Uterus (tissue), 4 donors: ENCODE results near the gene TMEM183A. TPM values are rescaled to one million over a fixed set of nuclear protein-coding genes. Genes with fewer than 3 reads are reported as not detected.
"Not testable (repeated sequence)": the region's sequence is repeated elsewhere in the genome, so short reads cannot be mapped to it uniquely, and the experiment has no call there.

Source experiments
- DNase-seq, 2 donors: peaks; one replicate each; pipeline ENCODE4 v3.0.0-alpha.2; 2019 to 2020
- H3K27ac ChIP-seq, 2 donors: fragments of 200-600 bp; sonication (generic); 1 replicate in 1 of 2; 2 replicates in 1 of 2; pipeline ENCODE4 v1.5.1; 2016 to 2018
- H3K27me3 ChIP-seq, 2 donors: fragments of 200-600 bp; sonication (generic); one replicate each; pipeline ENCODE4 v1.5.1; 2018 to 2019; ENCODE audit warnings: control low read depth in 1 of 2
- H3K36me3 ChIP-seq, 2 donors: fragments of 200-600 bp; sonication (generic); one replicate each; pipeline ENCODE4 v1.5.1; 2019; ENCODE audit warnings: control low read depth in 1 of 2
- H3K4me1 ChIP-seq, 2 donors: fragments of 200-600 bp; sonication (generic); one replicate each; pipeline ENCODE4 v1.5.1; 2018 to 2019; ENCODE audit warnings: control low read depth in 1 of 2
- H3K4me3 ChIP-seq, 2 donors: fragments of 200-600 bp; sonication (generic); 1 replicate in 1 of 2; 2 replicates in 1 of 2; pipeline ENCODE4 v1.5.1; 2018 to 2019; ENCODE audit warnings: mild to moderate bottlenecking in 1 of 2
- H3K9me3 ChIP-seq, 2 donors: fragments of 200-600 bp; sonication (generic); one replicate each; pipeline ENCODE4 v1.5.1; 2019; ENCODE audit warnings: control low read depth in 1 of 2
- CTCF ChIP-seq, 4 experiments: fragments of 200-600 bp in 2 of 4; fragments of 450-650 bp in 2 of 4; sonication (generic) in 2 of 4; IDR thresholded peaks; one replicate each; pipeline ENCODE4 v1.5.1; 2016 to 2019; ENCODE audit warnings: antibody characterized with exemption in 4 of 4, mild to moderate bottlenecking in 2 of 4, moderate library complexity in 1 of 4
- POLR2A ChIP-seq, 2 donors: fragments of 450-650 bp; IDR thresholded peaks; one replicate each; pipeline ENCODE4 v1.6.1; 2016; ENCODE audit warnings: antibody characterized with exemption in 2 of 2, mild to moderate bottlenecking in 1 of 2, moderate library complexity in 1 of 2
- intact Hi-C: fragments of 100-400 bp; cut with DNase I; formaldehyde crosslinking; loops from one replicate; pipeline ENCODE4 v1.15.1; 2023; ENCODE audit warnings: low total_unique reads
- total RNA-seq, 4 donors: library from RNA; depleted of rRNA in 3 of 4; stranded (reverse); fragments of >200 nt in 3 of 4; gene quantifications; one replicate each; pipeline versions ENCODE4 v1.1.0 to v1.2.4, GENCODE V29; 2014 to 2023
- donor health status: DM: yes; HTN: yes; CAD: no.

Gene TMEM183A
- total RNA-seq, 4 donors from 2014 or later: 25.9 to 109 (median 68.1) TPM

- Histone ChIP-seq H3K4me3 (no peak overlapping the region), H3K36me3 (no peaks in the 10 kb centered on the region)
- intact Hi-C loops: no loop called here
These were observed 2.0 kb downstream of the TMEM183A start for GRCh38 chr1:203009185-203009584.

GRCh38 chr1:203011582-203011981 is 4.4 kb downstream of the TMEM183A start:
- Histone ChIP-seq H3K9me3 (no peaks in the 10 kb centered on the region), H3K36me3 (no peaks in the 10 kb centered on the region), H3K4me3 (no peak overlapping the region), H3K27ac (no peak overlapping the region), H3K27me3 (no peaks in the 10 kb centered on the region), H3K4me1 (peaks cover 0 to 5% of the 10 kb centered on the region in 2 donors)
- TF ChIP-seq CTCF (IDR thresholded peaks at IDR 0.05) (no peak), POLR2A (IDR thresholded peaks at IDR 0.05) (no peak)
- intact Hi-C loops: no loop called here
- no peak for DNase-seq

More at GRCh38 chr1:203009185-203009584, 2.0 kb downstream of the TMEM183A start:
- no peak for DNase-seq
- H3K27me3 ChIP-seq: no peaks in the 10 kb centered on the region
- H3K27ac ChIP-seq: no peak overlapping the region
- peaks cover 0 to 5% of the 10 kb centered on the region in 2 donors for H3K4me1 ChIP-seq
- no peaks in the 10 kb centered on the region for H3K9me3 ChIP-seq
- no peak for TF ChIP-seq CTCF (IDR thresholded peaks at IDR 0.05)
- no peak for TF ChIP-seq POLR2A (IDR thresholded peaks at IDR 0.05)

- Histone ChIP-seq H3K27me3 (no peaks in the 10 kb centered on the region), H3K36me3 (no peaks in the 10 kb centered on the region), H3K9me3 (no peaks in the 10 kb centered on the region), H3K4me1 (no peaks in the 10 kb centered on the region), H3K27ac (no peak overlapping the region), H3K4me3 (no peak overlapping the region)
- TF ChIP-seq CTCF (IDR thresholded peaks at IDR 0.05): no peak
- no peak for TF ChIP-seq POLR2A (IDR thresholded peaks at IDR 0.05)
- DNase-seq: no peak
- intact Hi-C loops: no loop called here
These were observed 9.9 kb downstream of the TMEM183A start for GRCh38 chr1:203017061-203017460.

GRCh38 chr1:203017692-203018091 is 10.5 kb downstream of the TMEM183A start:
- intact Hi-C loops: no loop called here
- H3K27me3 ChIP-seq: no peaks in the 10 kb centered on the region
- no peak overlapping the region for H3K4me3 ChIP-seq
- no peaks in the 10 kb centered on the region for H3K9me3 ChIP-seq
- no peak overlapping the region for H3K27ac ChIP-seq
- no peak for TF ChIP-seq CTCF (IDR thresholded peaks at IDR 0.05)
- H3K4me1 ChIP-seq: no peaks in the 10 kb centered on the region
- H3K36me3 ChIP-seq: no peaks in the 10 kb centered on the region
- DNase-seq: no peak

- DNase-seq, H3K27ac ChIP-seq, H3K4me3 ChIP-seq, H3K9me3 ChIP-seq, H3K36me3 ChIP-seq, intact Hi-C loops, H3K27me3 ChIP-seq, H3K4me1 ChIP-seq: not testable (repeated sequence)
These were observed 15.7 kb downstream of the TMEM183A start for GRCh38 chr1:203022855-203023254.

GRCh38 chr1:203025686-203026030 is 18.5 kb downstream of the TMEM183A start:
- no peak overlapping the region for H3K4me3 ChIP-seq
- peaks cover 0 to 2% of the 10 kb centered on the region in 2 donors for H3K36me3 ChIP-seq
- H3K27ac ChIP-seq: peak overlapping the region; percentile 44 to 60
- no peaks in the 10 kb centered on the region for H3K9me3 ChIP-seq
- TF ChIP-seq CTCF (IDR thresholded peaks at IDR 0.05): no peak
- TF ChIP-seq POLR2A (IDR thresholded peaks at IDR 0.05): no peak
- H3K4me1 ChIP-seq: no peaks in the 10 kb centered on the region
- H3K27me3 ChIP-seq: no peaks in the 10 kb centered on the region
- intact Hi-C loops: no loop called here
- no peak for DNase-seq
